Keratinocyte (primary cell): Measurements from ENCODE around the gene SKIC3. TPM values are rescaled to one million over a fixed set of nuclear protein-coding genes. Genes with fewer than 3 reads are reported as not detected.

Source experiments
- DNase-seq: peaks from one replicate; pipeline ENCODE4 v3.0.0-alpha.2; 2011; ENCODE audit warnings: low read depth, missing footprints, low spot score
- FAIRE-seq: peaks from 2 replicates; lab custom pipeline; 2011; peaks lifted over from hg19 to GRCh38; lab: Jason Lieb, UNC
- H2AFZ ChIP-seq: 2 replicates; pipeline ENCODE4 v1.6.0; 2012; ENCODE audit warnings: low read length, control low read depth, inconsistent platforms; ENCODE audit not compliant: control insufficient read depth
- H3K27ac ChIP-seq: 2 replicates; pipeline ENCODE4 v1.5.1; 2011; ENCODE audit warnings: low read length; ENCODE audit not compliant: control insufficient read depth, insufficient read depth
- H3K27me3 ChIP-seq: 3 replicates; pipeline ENCODE4 v1.6.0; 2011; ENCODE audit warnings: low read length; ENCODE audit not compliant: control insufficient read depth, insufficient read depth; ENCODE audit errors: extremely low read depth
- H3K36me3 ChIP-seq, 2 experiments: 2 replicates in 1 of 2; 3 replicates in 1 of 2; pipeline ENCODE4 v1.5.1; 2011; ENCODE audit warnings: low read length in 2 of 2, mild to moderate bottlenecking in 1 of 2; ENCODE audit not compliant: control insufficient read depth in 2 of 2, insufficient read depth in 2 of 2; ENCODE audit errors: extremely low read depth in 1 of 2
- H3K4me1 ChIP-seq: 3 replicates; pipeline ENCODE4 v1.5.1; 2011; ENCODE audit warnings: low read length; ENCODE audit not compliant: control insufficient read depth, insufficient read depth; ENCODE audit errors: extremely low read depth
- H3K4me2 ChIP-seq: 3 replicates; pipeline ENCODE4 v1.6.0; 2011; ENCODE audit warnings: low read depth, low read length; ENCODE audit not compliant: control insufficient read depth, insufficient read depth; ENCODE audit errors: extremely low read depth
- H3K4me3 ChIP-seq, 3 experiments: fragments of 200-600 bp in 1 of 3; sonication (generic) in 1 of 3; 2 replicates in 2 of 3; 3 replicates in 1 of 3; pipeline ENCODE4 v1.5.1; 2011 to 2016; ENCODE audit warnings: low read length in 3 of 3, mild to moderate bottlenecking in 3 of 3, control low read depth in 2 of 3, inconsistent platforms in 1 of 3, low read depth in 1 of 3, mixed read lengths in 1 of 3, mixed run types in 1 of 3, moderate library complexity in 1 of 3; ENCODE audit not compliant: control insufficient read depth in 2 of 3, insufficient read depth in 2 of 3; ENCODE audit errors: extremely low read depth in 1 of 3
- H3K79me2 ChIP-seq: 2 replicates; pipeline ENCODE4 v1.6.0; 2012; ENCODE audit warnings: low read length; ENCODE audit not compliant: control insufficient read depth, insufficient read depth
- H3K9ac ChIP-seq: 3 replicates; pipeline ENCODE4 v1.6.0; 2011; ENCODE audit warnings: low read length; ENCODE audit not compliant: control insufficient read depth, insufficient read depth; ENCODE audit errors: extremely low read depth
- H3K9me1 ChIP-seq: 3 replicates; pipeline ENCODE4 v1.6.0; 2011; ENCODE audit warnings: low read length; ENCODE audit not compliant: control insufficient read depth, insufficient read depth; ENCODE audit errors: extremely low read depth
- H3K9me3 ChIP-seq: 2 replicates; pipeline ENCODE4 v1.5.1; 2012; ENCODE audit warnings: low read depth, low read length; ENCODE audit not compliant: control insufficient read depth
- H4K20me1 ChIP-seq: 3 replicates; pipeline ENCODE4 v1.6.0; 2011; ENCODE audit warnings: low read length; ENCODE audit not compliant: control insufficient read depth, insufficient read depth; ENCODE audit errors: extremely low read depth
- EZH2 ChIP-seq: IDR thresholded peaks from one replicate; pipeline ENCODE4 v1.6.1; 2012; ENCODE audit warnings: inconsistent platforms, mild to moderate bottlenecking, low read length, moderate library complexity
- dilution Hi-C: fragments of 300-500 bp; cut with MboI; formaldehyde crosslinking; loops from one replicate; pipeline ENCODE4 v1.7.0; 2020; ENCODE audit warnings: low sequenced_read_pairs; ENCODE audit not compliant: extremely low pct_ligation_motif_present
- polyA plus RNA-seq, 5 experiments: library from polyadenylated mRNA; depleted of rRNA in 3 of 5; stranded (reverse) in 3 of 5; stranded (forward) in 1 of 5; unstranded in 1 of 5; fragments of >200 nt; gene quantifications; 1 replicate in 1 of 5; 2 replicates in 3 of 5; 3 replicates in 1 of 5; pipeline versions ENCODE4 v1.2.1 to v1.2.3, GENCODE V29; 2011 to 2012; ENCODE audit warnings: missing spikeins in 2 of 5, low read depth in 1 of 5, low replicate concordance in 1 of 5
- TF ChIP-seq, protein P1 (sequence below), 3 experiments: IDR thresholded peaks in 1 of 3; conservative IDR thresholded peaks in 1 of 3; optimal IDR thresholded peaks in 1 of 3; 2 replicates in 2 of 3; 3 replicates in 1 of 3; pipeline versions ENCODE3 to v1.5.1; 2011; ENCODE audit warnings: low read length in 3 of 3, mild to moderate bottlenecking in 3 of 3, moderate library complexity in 2 of 3, control low read depth in 1 of 3, inconsistent platforms in 1 of 3; ENCODE audit not compliant: insufficient read depth in 2 of 3; ENCODE audit errors: extremely low read depth in 1 of 3

The SKIC3 gene
- polyA plus RNA-seq, 1 donor (not counting 4 experiments of a cell fraction or from before 2014, with no cell fraction given), result 63.8 TPM

GRCh38 chr5:95572016-95572415 is 17.2 kb upstream of the SKIC3 start:
- H3K4me1 ChIP-seq, result no peaks in the 10 kb centered on the region
- no peaks in the 10 kb centered on the region for H3K27me3 ChIP-seq
- H3K27ac ChIP-seq, result no peak overlapping the region
- no peak overlapping the region for H3K4me3 ChIP-seq
- H3K9ac ChIP-seq, result no peak overlapping the region
- H3K9me3 ChIP-seq, result no peaks in the 10 kb centered on the region
- TF ChIP-seq, protein P1, sequence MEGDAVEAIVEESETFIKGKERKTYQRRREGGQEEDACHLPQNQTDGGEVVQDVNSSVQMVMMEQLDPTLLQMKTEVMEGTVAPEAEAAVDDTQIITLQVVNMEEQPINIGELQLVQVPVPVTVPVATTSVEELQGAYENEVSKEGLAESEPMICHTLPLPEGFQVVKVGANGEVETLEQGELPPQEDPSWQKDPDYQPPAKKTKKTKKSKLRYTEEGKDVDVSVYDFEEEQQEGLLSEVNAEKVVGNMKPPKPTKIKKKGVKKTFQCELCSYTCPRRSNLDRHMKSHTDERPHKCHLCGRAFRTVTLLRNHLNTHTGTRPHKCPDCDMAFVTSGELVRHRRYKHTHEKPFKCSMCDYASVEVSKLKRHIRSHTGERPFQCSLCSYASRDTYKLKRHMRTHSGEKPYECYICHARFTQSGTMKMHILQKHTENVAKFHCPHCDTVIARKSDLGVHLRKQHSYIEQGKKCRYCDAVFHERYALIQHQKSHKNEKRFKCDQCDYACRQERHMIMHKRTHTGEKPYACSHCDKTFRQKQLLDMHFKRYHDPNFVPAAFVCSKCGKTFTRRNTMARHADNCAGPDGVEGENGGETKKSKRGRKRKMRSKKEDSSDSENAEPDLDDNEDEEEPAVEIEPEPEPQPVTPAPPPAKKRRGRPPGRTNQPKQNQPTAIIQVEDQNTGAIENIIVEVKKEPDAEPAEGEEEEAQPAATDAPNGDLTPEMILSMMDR (optimal IDR thresholded peaks at IDR 0.05 in 1 of 3, IDR thresholded peaks at IDR 0.05 in 1 of 3, conservative IDR thresholded peaks at IDR 0.05 in 1 of 3; ENCODE audit: extremely low read depth in 1 of 3, insufficient read depth in 2 of 3, low read length in 3 of 3), result no peak
- TF ChIP-seq EZH2, result no peak
- DNase-seq, result no peak
- FAIRE-seq, result no peak
- no peaks in the 10 kb centered on the region for H3K36me3 ChIP-seq
- no peaks in the 10 kb centered on the region for H3K79me2 ChIP-seq
- dilution Hi-C loops, result no loop called here
- H4K20me1 ChIP-seq, result no peaks in the 10 kb centered on the region
- no peak overlapping the region for H2AFZ ChIP-seq
- H3K9me1 ChIP-seq, result no peaks in the 10 kb centered on the region
- H3K4me2 ChIP-seq, result no peak overlapping the region

- no peak for DNase-seq
- Histone ChIP-seq H3K27ac (no peak overlapping the region), H3K9me1 (no peaks in the 10 kb centered on the region), H3K27me3 (no peaks in the 10 kb centered on the region), H3K9me3 (no peaks in the 10 kb centered on the region), H2AFZ (no peak overlapping the region), H3K79me2 (no peaks in the 10 kb centered on the region), H3K4me1 (no peaks in the 10 kb centered on the region), H3K36me3 (no peaks in the 10 kb centered on the region), H4K20me1 (no peaks in the 10 kb centered on the region), H3K9ac (no peak overlapping the region), H3K4me3 (no peak overlapping the region), H3K4me2 (no peak overlapping the region)
- FAIRE-seq, result no peak
- dilution Hi-C loops, result no loop called here
- TF ChIP-seq, protein P1 (optimal IDR thresholded peaks at IDR 0.05 in 1 of 3, IDR thresholded peaks at IDR 0.05 in 1 of 3, conservative IDR thresholded peaks at IDR 0.05 in 1 of 3; ENCODE audit: extremely low read depth in 1 of 3, insufficient read depth in 2 of 3, low read length in 3 of 3), result no peak
- TF ChIP-seq EZH2, result no peak
Observed at GRCh38 chr5:95565280-95565920, 10.6 kb upstream of the SKIC3 start.
